Progenitor cell of endocrine pancreas (in vitro differentiated cells): ENCODE results near the gene BLOC1S4. TPM values are rescaled to one million over a fixed set of nuclear protein-coding genes. Genes with fewer than 3 reads are reported as not detected.

Experiments
- DNase-seq: peaks from one replicate; pipeline ENCODE4 v3.0.0; 2021; ENCODE audit warnings: low spot score; ENCODE audit not compliant: unreplicated experiment
- H3K27ac Mint-ChIP-seq: 2 replicates; pipeline ENCODE4 v1.8.0; 2021; ENCODE audit warnings: mild to moderate bottlenecking, moderate library complexity, mixed read lengths
- H3K27me3 Mint-ChIP-seq: 2 replicates; pipeline ENCODE4 v1.8.0; 2021; ENCODE audit warnings: mixed read lengths
- H3K36me3 Mint-ChIP-seq: 2 replicates; pipeline ENCODE4 v1.8.0; 2022; ENCODE audit warnings: mixed read lengths; ENCODE audit not compliant: insufficient read depth
- H3K4me1 Mint-ChIP-seq: 2 replicates; pipeline ENCODE4 v1.8.0; 2021; ENCODE audit warnings: low read depth, mixed read lengths
- H3K4me3 Mint-ChIP-seq: 2 replicates; pipeline ENCODE4 v1.8.0; 2021; ENCODE audit warnings: low read depth, mild to moderate bottlenecking, moderate library complexity, mixed read lengths
- H3K9me3 Mint-ChIP-seq: 2 replicates; pipeline ENCODE4 v1.8.0; 2021; ENCODE audit warnings: low read depth, mixed read lengths
- CTCF ChIP-seq: fragments of 200-600 bp; sonication (generic); IDR thresholded peaks from one replicate; pipeline ENCODE4 v1.5.0; 2021; ENCODE audit warnings: antibody characterized with exemption, mild to moderate bottlenecking; ENCODE audit not compliant: unreplicated experiment
- total RNA-seq: library from RNA; stranded (reverse); gene quantifications from 2 replicates; pipeline ENCODE4 v1.2.1, GENCODE V29; 2021

Gene BLOC1S4
- total RNA-seq, 1 donor from 2014 or later, result 18.8 TPM

GRCh38 chr4:6715704-6716017 is 313 bp upstream of the BLOC1S4 start:
- Mint-ChIP-seq H3K4me1 (peaks cover 18% of the 10 kb centered on the region), H3K36me3 (peaks cover 3% of the 10 kb centered on the region), H3K27ac (peak overlapping the region; percentile 92), H3K27me3 (peaks cover 13% of the 10 kb centered on the region), H3K9me3 (no peaks in the 10 kb centered on the region), H3K4me3 (peak overlapping the region; percentile 92)
- DNase-seq, result no peak
- TF ChIP-seq CTCF, result no peak

GRCh38 chr4:6716958-6717655 is 1.1 kb downstream of the BLOC1S4 start:
- Mint-ChIP-seq H3K9me3 (no peaks in the 10 kb centered on the region), H3K4me3 (peak overlapping the region; percentile 92), H3K27ac (peak overlapping the region; percentile 93), H3K4me1 (peaks cover 18% of the 10 kb centered on the region), H3K36me3 (peaks cover 3% of the 10 kb centered on the region), H3K27me3 (peaks cover 9% of the 10 kb centered on the region)
- TF ChIP-seq CTCF, result no peak
- no peak for DNase-seq

- H3K4me1 Mint-ChIP-seq, result peaks cover 18% of the 10 kb centered on the region
- DNase-seq, result no peak
- H3K27ac Mint-ChIP-seq, result no peak overlapping the region
- peaks cover 3% of the 10 kb centered on the region for H3K36me3 Mint-ChIP-seq
- H3K27me3 Mint-ChIP-seq, result no peaks in the 10 kb centered on the region
- no peak for TF ChIP-seq CTCF
- H3K4me3 Mint-ChIP-seq, result peak overlapping the region; percentile 52
- no peaks in the 10 kb centered on the region for H3K9me3 Mint-ChIP-seq
Observed at GRCh38 chr4:6718932-6719610, 3.1 kb downstream of the BLOC1S4 start.

- peaks cover 18% of the 10 kb centered on the region for H3K4me1 Mint-ChIP-seq
- no peak overlapping the region for H3K27ac Mint-ChIP-seq
- H3K27me3 Mint-ChIP-seq, result no peaks in the 10 kb centered on the region
- no peak for TF ChIP-seq CTCF
- DNase-seq, result no peak
- H3K9me3 Mint-ChIP-seq, result no peaks in the 10 kb centered on the region
- H3K4me3 Mint-ChIP-seq, result no peak overlapping the region
- peaks cover 3% of the 10 kb centered on the region for H3K36me3 Mint-ChIP-seq
Observed at GRCh38 chr4:6719611-6720179, 3.7 kb downstream of the BLOC1S4 start.

GRCh38 chr4:6720202-6720699 is 4.3 kb downstream of the BLOC1S4 start:
- no peaks in the 10 kb centered on the region for H3K9me3 Mint-ChIP-seq
- peaks cover 3% of the 10 kb centered on the region for H3K36me3 Mint-ChIP-seq
- no peak overlapping the region for H3K27ac Mint-ChIP-seq
- peak; percentile 94 for DNase-seq
- TF ChIP-seq CTCF, result peak; percentile 95
- no peaks in the 10 kb centered on the region for H3K27me3 Mint-ChIP-seq
- no peak overlapping the region for H3K4me3 Mint-ChIP-seq
- H3K4me1 Mint-ChIP-seq, result peaks cover 18% of the 10 kb centered on the region
